ENCODE data around the gene CALML5.

Gene CALML5

DNA sequence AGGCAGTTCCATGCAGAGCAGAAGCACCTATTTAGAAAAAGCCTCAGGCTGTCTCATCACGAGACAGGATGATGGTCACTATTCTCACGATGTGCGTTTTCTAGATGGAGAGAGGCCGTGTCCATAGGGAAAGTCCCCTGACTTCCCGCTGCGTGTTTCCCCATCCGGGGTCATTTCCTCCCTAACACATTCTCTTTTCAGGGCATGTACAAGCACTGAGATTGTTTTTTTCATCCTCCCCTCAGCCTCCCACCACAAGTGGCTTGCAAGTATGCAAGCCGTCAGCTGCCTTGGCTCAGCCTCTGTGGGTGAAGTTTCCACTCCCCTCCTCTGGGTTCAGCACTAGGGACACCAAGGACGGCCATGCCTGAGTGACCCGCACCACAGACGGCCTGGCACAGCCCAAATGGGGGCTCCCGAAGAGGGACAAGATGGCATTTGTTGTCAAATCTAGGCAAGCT, 2.7 kb upstream of the CALML5 start:
- no peak for DNase-seq (ENCODE audit: low read depth in 1 of 2, low spot score in 1 of 2)

DNA sequence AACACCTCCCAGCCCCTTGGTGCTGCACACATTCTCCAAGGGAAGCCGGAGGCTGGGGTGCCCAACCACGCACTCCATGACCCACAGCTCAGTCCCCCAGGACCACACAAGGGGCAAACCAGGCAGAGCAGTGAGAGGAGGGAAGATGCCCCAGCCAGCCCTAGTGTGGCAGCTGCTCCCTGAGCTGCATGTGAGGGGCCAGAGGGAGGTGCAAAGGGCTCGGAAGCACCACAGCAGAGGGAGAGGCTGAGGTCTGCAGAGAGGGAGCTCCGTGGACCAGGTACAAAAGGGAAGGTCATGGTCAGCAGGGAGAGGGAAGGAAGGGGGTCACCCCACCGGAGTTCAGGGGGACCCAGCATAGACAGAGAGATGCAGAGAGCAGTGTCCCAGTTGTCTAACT, 1.5 kb upstream of the CALML5 start:
- DNase-seq (ENCODE audit: low read depth in 1 of 2, low spot score in 1 of 2), result no peak

DNA sequence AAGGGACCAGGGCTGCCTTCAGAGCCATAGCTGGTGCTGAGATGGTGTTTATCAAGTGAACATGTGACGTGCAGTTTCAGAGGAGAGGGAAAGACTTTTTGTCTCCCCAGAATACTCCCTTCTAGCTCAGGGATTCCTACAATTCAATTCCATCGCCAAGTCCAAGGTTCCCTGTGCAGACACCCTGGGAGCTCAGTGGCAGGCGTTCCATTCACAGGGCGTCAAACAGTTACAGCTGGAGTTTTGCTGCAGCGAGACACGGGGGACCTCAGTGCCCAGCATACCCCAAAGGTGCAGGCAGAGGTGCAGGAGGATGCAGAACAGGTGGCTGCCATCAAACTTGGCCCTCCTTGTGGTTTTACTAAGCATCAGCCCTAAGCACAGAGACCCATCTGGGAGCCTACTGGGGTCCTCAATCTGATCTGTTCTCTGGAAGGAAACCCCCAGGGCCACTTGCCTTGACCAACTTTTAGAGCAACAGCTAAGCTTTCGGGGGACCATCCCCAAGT, 846 bp upstream of the CALML5 start:
- no peak for DNase-seq (ENCODE audit: low read depth in 1 of 2, low spot score in 1 of 2)

DNA sequence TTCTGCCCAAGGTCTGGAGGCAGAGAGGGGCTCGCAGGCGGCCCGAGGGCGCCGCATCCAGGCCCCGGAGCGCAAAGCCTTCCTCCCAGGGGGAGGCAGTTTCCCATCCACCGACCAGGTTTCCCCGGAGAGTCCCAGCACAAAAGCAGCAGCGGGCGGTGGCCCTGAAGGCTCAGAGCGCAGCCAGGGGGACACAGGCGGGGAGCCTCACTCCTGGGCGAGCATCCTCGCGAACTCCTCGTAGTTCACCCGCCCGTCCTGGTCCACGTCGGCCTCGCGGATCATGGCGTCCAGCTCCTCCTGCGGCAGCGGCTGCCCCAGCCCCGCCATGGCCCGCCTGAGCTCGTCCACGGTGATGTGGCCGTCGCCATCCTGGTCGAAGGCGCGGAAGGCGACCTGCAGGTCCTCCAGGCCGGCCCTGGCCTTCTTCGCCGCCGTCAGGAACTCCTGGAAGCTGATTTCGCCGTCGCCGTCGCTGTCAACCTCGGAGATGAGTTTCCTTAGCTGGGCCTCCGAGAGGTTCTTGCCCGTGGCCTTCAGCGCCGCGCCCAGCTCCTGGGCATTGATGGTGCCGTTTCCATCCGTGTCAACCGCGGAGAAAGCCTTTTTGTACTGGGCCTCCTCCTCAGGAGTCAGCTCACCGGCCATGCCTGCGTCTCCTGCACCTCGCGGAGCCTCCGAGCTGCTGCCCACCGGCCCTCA, 428 bp downstream of the CALML5 start:
- no peak for DNase-seq (ENCODE audit: low read depth in 1 of 2, low spot score in 1 of 2)

DNA sequence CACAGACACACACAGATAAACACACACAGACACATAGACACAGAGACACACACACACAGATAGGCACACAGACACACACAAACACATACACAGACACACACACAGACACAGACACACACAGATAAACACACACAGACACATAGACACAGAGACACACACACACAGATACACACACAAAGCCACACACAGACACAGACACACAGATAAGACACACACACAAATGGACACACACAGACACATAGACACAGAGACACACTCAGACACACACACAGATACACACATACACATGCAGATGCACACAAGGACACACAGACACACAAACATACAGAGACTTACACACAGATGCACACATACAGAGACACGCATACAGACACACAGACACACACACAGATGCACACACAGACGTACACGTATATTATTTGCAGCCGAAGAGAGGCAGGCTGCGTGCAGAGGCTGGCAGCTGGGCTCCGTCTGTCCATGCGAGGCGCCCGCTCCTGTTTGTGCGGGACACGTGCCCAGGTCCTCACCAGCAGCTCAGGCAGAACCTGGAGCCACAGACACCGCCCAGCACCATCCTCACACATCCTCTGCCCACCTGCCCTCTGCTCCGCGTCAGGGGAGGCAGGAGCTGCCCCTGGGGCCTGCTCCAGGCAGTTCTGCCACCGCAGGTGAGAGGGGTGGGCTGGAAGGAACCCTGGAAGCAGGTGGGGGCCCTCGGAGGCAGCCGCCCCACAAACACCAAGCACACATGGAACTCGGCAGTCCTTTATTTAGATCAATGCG, 1.2 kb downstream of the CALML5 start:
- no peak for DNase-seq (ENCODE audit: low read depth in 1 of 2, low spot score in 1 of 2)

DNA sequence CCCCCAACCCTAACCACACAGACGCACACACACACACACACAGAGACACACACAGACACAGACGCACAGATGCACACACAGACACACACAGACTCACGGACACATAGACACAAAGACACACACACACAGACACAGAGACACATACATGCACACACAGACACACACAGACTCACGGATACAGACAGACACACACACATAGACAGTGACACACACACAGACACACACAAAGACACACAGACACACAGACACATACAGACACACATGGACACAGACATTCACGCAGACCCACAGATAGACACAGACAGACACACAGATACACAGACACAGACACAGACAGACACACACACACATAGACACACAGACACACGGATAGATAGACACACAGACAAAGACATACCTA, 2.1 kb downstream of the CALML5 start:
- DNase-seq (ENCODE audit: low read depth in 1 of 2, low spot score in 1 of 2), result no peak

DNA sequence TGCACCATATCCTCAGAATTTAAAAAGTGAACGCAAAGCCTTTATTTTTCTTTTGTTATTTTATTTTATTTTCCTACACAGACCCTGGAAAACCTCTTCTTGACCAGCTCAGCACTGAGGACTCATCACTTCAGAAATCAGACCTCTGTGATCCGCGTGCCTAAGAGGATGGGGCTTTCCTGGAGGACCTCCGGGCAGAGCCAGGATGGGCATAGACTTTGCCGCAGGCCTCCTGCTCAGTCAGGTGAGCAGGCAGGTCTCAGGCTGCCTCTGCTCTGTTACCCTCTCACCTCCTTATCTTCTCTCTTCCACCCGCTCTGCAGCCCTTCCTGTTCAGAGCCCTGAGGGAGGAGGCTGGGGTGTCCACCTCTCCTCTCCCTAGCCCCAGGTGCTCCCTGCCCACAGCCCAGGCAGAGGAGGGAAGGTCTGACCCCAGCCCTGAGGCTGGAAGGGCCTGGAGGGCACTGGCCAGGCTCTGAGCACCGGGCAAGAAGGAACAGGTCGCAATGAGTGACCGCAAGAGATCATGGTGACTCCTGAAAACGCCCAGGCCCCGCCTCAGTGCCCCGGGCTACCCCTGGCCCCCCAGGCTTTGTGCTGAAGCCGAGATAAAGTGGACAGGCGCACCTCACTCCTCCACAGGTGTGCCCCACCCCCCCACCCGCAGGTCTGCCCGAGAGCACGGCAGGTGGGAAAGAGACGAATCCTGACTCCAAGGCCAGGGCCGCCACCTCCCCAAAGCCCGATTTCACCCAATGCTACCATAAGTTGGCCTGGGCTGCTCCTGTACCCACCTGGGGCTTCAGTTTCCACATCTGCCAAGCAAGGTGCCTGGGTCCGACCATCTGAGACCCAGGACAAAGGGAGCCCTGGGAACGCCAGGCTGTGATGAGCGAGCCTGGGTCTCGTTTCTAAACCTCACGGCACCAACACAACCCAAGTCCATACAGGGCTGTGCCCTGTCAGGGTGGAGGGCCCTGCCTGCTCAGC, 2.8 kb downstream of the CALML5 start:
- no peak for DNase-seq (ENCODE audit: low read depth in 1 of 2, low spot score in 1 of 2)

DNA sequence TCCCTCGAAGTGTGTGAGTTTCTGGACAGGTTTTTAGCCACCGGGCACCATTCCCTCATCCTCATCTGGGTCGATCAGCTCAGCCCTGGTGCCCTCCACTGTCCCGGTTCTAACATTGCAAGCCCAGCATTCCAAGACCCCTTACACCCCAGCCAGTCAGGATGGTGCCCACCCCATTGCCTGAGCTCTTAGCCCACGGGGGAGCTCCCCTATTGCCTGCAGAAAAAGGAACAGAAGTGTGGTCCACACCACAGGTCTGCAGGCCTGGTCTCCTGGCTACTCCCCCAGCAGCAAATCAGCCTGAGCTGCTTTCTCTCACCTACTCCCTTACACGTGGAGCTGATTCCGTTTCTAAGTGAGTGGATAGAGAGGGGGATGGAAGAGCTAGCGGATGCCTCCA, 4.8 kb downstream of the CALML5 start:
- no peak for DNase-seq (ENCODE audit: low read depth in 1 of 2, low spot score in 1 of 2)

DNA sequence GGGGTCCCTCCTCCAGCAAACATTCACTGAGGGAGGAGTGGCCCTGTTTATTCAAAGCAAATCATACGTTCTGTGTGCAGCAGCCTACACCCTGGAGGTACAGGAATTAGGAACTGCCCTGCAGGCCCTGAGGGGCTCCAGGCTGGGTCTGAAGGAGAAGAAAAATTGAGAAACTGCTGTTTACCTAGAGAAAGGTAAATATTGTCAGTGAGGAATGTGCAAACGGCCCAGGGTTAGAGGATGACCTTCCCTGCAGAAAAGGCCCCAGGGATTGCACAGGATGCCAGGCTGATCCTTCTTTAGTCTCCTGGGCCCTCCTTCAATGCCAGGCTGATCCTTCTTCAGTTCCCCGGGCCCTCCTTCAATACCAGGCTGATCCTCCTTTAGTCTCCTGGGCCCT, 5.7 kb downstream of the CALML5 start:
- DNase-seq (ENCODE audit: low read depth in 1 of 2, low spot score in 1 of 2), result no peak

DNA sequence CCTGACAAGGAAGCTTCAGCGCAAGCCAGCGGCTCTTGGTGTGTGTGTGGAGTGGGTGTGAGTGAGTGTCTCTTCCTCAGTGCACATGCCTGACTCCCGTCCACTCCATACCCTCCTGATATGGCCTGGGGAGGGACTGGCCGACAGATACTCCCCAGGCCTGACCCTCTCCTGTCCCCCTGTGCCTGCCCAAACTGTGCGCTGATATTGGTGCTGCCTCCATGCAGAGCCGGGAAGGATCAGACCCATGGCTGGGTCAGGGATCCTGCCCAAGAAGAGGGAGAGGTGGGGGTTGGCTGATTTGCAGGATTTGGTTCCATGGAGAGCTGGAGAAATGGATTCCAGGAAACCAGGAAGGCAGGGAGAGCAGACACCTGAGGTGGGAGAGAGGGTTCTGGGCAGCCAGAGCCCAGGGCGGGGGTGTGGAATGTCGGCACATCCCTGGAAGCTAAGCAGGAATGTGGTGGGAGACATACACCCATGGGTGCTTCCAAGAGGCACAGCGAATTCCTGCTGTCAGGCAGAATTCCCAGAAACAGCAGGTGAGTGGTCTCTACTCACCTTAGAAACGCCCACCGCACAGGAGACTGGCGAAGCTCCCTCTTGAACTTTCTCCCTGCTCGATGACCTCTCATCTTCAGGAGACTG, 6.3 kb downstream of the CALML5 start:
- DNase-seq (ENCODE audit: low read depth in 1 of 2, low spot score in 1 of 2), result no peak

DNA sequence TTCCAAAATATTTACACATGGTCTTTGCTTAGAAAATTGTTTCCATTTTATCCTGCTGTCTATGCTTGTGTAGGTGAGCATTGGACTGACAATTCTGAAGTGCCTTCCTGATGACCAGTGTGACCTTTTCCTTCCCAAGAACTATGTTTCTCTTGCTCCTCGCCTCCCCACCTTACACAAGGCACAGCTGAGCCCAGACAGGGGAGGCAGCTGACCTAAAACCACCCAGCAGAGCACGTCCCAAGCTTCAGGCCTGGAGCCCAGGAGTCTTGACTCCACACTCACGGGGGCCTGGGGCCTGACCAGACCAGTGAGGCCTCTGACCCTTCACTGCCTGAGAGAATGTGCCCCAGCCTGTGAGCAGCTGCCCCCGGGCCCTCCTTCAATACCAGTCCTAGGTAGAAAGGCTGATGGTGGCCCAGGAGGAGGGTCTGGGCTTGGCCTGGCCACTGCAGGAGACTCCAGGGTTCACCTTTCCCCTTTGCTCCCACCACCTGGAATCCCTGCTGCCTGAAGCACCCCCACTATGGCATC, 7.0 kb downstream of the CALML5 start:
- DNase-seq (ENCODE audit: low read depth in 1 of 2, low spot score in 1 of 2), result no peak

DNA sequence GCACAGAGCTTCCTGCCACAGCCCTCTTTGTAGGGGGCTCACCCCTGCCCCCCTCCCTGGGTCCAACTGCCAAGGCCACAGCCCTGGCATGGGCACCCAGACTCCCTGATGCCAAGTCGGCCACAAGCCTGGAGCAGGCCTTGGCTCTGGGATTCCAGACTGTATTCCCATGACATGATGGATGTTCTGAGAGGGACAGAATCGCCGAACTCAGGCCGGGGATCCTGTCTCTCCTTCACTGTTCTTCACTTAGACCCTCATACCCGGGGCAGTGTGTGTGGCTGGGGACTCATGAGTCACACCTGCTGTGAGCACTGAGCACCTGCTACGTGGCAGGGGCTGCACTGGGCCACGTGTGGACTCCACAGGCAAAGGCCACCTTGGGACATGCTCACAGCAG, 7.9 kb downstream of the CALML5 start:
- no peak for DNase-seq (ENCODE audit: low read depth in 1 of 2, low spot score in 1 of 2)

DNA sequence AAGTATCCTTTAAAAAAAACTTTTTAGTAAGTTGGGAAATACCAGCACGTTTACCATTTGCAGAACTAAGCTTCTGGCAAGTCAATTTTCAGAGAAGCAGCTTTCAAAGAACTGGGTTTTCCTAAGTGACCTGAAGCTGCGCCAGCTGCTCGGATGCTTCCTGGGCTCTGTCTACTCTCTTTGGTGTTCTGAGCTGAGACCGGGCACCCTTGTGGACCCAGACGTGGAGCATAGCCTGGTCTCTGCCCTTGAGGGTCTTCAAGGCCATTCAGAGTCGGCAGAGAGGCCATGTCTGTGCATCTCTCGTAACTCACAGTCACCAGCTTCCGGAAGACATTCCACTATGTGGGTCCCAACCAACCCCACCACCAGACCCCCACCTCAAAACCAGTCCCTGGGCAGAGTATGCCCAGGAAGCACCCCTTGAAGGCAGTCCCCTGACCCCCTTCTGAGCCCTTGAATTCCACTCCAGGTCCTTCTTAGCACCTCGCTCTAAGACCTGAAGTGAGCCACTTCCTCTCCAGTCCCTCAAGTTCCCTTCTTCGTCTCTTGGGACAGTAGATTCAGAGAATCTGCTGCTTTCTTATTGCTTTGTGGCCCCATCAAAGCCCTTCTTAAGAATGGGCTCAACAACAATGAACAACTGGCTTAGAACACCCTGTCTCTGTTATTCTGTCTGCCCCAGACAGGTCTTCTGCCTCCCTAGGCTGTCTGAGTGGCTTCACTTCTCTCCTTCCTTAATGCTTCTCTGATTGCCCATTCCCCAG, 8.5 kb downstream of the CALML5 start:
- DNase-seq (ENCODE audit: low read depth in 1 of 2, low spot score in 1 of 2), result no peak

DNA sequence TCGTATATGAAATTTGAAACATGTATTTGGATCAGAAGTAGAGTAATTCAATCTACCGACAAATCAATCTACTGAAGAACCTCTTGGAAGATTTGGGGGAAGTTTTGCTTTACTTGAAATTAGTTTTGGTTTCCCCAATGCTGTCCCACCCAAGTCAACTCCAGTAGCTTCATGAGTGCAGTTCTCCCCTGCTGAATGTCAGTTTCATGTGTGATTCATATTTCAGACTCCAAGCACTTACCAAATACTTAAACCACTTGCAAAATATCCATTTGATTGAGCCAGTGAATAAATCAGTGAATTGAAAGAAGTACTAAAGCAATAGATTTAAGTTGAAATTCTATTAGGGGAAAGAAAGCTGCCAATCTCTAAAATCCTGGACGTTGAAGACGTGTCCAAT, 9.3 kb downstream of the CALML5 start:
- no peak for DNase-seq (ENCODE audit: low read depth in 1 of 2, low spot score in 1 of 2)

DNA sequence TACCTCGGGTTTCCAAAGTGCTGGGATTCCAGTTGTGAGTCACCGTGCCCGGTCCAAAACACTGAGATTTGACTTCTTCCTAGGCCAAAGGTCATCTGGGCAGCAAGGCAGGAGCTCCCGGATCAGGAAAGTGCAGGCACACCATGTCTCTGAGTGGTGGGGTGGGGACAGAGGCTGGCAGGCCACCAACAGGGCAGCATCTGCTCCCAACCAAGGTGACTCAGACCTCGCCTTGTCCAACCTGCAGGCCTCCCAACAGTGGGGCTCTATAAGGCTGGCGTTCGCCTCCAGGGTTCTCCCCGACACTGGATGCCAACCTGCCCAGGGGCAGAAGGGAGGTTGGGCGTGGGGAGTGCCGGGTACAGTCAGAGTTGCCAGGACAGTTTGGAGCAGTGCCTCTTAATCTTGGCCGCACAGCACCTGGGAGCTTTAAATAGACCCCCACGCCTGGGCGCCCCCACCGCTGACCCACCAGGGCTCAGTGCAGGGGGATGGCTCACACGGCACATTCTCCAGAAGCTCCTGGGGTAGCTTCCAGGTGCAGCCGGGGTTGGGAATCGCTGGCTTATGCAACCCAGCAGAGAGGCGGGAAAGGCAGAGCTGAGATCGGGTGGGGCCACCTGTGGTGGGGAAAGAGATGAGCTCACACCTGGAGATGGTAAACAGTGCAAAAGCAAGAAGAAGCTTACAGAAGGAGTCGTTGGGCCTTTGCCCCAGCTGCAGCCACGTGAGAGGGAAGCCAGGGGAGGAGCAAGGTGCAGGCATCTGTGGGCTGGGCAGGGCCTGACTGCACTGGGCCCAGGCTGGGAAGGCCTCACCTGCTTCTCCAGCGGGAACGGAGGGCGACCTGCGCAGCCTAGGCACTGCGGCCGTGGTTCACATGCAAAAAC, 10.9 kb downstream of the CALML5 start:
- DNase-seq (ENCODE audit: low read depth in 1 of 2, low spot score in 1 of 2), result no peak

DNA sequence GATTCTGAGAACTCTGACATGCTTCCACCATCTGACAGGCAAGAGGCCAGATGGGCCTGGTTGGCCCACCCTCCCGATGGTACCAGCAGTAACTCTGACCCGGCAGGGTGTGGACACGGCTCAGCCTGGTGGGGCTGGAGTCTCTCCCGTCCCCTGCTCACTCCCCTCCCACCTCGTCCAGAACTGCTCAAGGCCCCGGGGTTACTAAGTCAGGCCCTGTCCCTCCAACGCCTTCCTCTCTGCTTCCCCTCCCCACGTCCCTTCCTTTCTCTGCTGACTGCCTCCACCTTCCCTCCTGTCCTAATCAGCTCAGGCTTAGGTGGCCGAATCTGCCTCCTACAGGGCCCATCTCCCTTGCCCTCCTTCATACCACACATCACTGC, 12.5 kb downstream of the CALML5 start:
- no peak for DNase-seq (ENCODE audit: low read depth in 1 of 2, low spot score in 1 of 2)

DNA sequence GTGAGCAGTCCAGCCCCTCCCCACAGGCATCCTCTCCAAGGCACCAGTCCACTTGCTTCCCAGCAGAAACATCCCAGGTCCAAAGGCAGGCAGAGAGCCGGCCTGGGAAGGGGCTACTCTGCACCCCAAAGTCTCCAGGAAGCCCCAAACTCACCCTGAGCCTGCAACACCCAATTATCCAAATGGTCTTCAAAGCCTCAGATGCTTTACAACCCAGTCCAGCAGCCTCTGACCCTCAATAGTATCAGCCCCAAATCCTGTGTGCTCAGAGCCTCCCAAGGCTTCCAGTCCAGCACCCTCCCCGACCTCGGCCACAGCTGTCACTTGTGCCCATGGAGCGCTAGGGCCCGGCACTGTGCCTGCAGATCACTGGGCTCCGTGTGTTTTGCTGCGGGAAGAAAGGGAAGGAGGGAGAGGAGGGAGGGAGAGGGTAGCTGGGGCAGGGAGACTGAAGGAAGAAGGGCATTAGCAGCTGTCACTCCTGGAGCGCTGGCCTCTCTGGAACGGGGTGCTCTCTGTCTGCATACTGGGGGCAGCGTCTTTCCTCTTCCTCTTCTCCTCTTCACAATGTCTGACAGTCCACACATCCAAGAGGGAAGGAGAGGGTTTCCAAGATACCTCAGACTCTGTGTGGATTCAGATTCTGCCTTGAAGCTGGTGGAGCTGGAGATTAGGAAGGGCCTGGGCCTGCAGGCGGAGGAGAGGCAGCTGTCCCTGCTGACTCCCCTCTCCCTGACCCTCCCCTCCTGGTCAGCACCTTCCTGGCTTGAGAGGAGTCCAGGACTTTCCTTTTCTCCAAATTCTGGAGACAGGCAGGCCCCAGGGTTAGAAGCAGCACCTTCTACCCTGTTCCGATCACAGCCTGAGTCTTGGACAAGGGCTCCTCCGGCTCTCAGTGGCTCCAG, 13.2 kb downstream of the CALML5 start:
- no peak for DNase-seq (ENCODE audit: low read depth in 1 of 2, low spot score in 1 of 2)

DNA sequence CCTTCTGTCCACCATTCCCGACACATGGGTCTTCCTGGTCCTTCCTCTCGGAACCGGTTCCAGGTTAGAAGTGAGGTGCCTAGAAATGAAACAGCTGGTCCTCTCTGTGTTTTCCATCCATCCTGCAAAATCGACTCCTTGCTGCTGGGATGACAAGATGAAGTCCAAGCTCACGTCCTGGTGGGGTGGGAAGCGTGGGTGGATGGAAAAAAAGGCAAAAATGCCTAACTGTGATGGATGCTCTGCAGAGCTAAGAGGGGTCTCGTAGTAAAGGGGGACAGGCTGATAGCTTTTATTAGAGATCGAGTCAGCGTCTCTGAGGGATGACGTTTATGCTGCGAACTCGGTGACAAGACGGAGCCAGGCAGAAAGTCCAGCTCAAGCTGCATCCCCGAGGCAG, 14.1 kb downstream of the CALML5 start:
- DNase-seq (ENCODE audit: low read depth in 1 of 2, low spot score in 1 of 2), result no peak

All from stimulated activated CD4-positive, alpha-beta T cell treated with anti-CD3 and anti-CD28 coated beads, Interleukin-15, amount 100 ng/mL, for 1 hour (primary cell).